Stimulated activated CD4-positive, alpha-beta T cell treated with anti-CD3 and anti-CD28 coated beads, Interleukin-4, amount 100 ng/mL, for 1 hour (primary cell): ENCODE results near the gene CNN2.
"Not testable (repeated sequence)": the region's sequence is repeated elsewhere in the genome, so short reads cannot be mapped to it uniquely, and the experiment has no call there.

Source experiments
- DNase-seq: peaks from one replicate; pipeline ENCODE4 v3.0.0-alpha.2; 2020

CNN2 gene

DNA sequence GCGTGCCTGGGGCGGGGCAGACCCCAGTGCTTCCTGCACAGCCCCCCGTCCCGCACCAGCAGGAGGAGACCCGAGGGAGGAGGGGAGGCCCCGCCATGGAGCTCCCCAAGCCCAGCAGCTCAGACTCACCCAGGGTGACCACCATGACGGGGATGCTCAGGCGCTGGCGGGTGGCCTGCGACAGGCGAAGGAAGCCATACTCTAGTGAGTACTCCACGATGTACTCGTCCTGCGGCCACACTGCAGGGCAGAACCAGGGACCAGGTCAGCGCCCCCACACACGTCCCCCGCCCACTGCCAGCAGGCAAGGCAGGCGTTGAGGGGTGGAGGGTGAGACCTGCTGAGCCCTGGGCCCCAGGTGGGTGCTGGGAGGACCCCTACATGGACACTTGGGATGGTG is 14.1 kb upstream of the CNN2 start:
- DNase-seq = no peak

- no peak for DNase-seq
These were observed 13.2 kb upstream of the CNN2 start for GRCh38 chr19:1013218-1013617.

- no peak for DNase-seq
These were observed 12.0 kb upstream of the CNN2 start for GRCh38 chr19:1014161-1015060.

- DNase-seq = no peak
These were observed 11.2 kb upstream of the CNN2 start for GRCh38 chr19:1015061-1015781.

DNA sequence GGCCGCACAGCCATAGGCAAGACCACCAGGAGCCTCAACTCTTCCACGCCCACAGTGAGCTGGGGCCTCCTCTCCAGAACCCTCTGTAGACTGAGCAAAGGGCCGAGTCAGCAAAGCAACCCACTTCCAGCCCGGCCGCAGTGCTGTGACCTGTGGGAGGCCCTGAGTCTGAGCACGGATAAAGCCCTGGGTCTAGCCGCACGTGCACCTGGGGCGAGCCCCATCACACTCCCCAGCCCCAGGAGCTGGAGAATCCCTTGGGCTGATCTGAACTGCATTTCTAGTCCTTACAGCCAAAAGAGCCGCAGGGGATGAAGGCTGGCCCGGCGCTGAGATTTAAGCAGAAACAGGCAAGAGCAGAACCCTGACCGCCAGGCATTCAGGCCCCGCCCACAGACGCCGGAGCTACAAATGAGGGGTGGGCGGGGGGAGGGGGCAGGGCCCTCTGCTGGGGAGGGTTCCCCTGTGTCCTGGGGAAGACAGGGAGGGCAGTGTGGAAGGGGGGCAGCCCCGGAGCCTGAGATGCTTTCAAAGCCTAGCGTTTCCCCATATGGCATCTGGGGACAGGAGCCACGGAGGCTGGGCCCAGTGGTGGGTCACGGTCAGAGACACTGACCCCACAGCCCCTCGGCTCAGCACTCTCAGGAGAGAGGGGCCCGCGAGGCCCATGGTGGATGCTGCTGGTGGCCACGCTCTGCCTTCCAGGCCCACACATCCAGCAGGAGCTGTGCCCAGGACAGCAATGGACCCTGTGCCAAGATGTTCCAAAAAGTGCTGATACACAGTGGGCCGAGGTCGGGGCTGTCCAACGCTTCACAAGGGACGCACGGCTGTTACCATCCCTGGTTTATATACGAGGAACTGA is 10.4 kb upstream of the CNN2 start:
- DNase-seq = no peak

DNA sequence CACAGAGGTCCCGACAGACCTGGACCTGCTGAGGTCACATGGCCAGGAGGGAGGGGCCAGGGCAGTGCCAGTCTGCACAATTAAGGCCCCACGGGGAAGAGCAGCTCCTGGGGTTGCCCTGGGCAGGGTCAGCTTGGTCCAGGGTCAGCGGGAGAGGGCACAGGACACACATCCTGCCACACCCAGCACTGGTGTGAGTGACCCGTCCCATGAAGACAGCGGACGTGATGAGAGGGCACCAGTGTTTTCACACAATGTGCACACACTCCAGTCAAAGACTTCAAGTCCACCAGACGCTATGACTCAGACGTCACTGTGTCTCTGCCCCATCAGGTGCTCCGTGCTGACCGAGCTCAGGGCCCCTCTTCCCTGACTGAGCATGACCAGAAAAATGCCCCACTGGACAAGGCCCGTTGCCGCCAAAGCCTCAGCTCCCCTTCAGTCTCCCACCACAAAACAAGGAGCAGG is 9.7 kb upstream of the CNN2 start:
- DNase-seq = no peak

GRCh38 chr19:1017115-1017905 is 9.1 kb upstream of the CNN2 start:
- DNase-seq = no peak

DNA sequence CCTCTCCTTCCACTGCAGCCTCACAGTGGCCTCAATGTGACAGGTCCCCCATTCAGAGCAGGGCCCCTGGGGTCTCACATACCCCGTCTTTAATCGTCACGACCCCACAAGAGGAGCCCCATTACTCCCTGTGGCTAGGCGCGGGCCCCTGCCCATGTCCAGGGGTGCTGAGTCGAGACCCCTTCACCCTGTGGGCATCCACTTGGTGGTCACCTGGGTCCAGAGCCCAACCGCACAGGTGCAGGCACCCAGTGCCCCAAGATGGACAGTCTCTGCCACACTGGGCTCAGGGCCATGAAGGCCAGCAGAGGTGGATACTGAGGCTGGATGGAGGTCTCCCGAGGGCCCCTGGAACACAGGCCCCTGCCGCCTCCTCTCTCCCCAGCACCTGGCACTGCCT is 8.5 kb upstream of the CNN2 start:
- no peak for DNase-seq

- no peak for DNase-seq
These were observed 8.0 kb upstream of the CNN2 start for GRCh38 chr19:1018393-1018792.

DNA sequence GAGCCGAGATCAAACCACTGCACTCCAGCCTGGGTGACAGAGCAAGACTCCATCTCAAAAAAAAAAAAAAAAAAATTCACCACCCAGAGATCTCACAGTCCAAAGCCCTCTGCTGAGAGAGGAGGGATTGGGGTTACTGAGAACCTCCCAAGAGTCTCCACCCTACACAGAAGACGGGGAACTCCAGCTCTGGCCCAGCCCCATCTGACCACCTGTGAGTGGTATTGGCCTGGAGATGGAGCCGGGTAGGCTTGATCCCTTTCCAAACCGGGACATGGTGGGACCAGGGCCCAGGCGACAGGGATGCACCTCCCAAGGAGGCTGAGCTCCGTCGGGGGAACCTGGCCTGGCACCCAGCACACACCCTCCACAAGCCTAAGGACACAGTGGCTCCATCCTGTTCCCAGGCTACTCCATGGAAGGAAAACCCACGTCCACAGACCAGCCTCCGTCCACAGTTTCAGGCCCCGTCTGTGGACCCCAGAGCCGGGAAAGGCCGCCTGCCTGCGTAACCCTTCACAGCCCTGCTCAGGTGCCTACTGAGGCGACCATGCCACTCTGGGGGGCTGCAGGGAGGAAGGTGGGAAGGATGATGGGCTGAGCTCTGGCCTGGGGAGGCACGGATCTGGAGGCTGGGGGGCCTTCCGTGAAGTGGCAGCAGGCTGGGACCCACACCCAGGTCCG is 7.3 kb upstream of the CNN2 start:
- DNase-seq = no peak

DNA sequence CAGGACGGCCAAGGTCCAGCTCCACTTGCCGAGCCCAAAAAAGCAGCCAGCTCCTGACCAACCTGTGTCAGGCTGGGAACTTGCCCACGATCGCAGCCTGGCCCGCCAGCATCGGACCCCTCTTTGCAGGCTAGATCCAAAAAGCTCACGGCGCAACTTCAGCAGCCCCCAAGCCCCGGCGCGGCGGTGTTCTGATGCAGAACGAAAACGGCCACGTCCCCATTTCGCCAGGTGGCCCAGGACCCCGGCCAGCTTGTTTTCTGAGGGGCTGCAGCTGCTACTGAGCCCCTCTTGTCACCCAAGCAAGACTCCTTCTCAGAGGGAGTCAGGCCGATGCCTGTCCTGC is 6.8 kb upstream of the CNN2 start:
- no peak for DNase-seq

DNA sequence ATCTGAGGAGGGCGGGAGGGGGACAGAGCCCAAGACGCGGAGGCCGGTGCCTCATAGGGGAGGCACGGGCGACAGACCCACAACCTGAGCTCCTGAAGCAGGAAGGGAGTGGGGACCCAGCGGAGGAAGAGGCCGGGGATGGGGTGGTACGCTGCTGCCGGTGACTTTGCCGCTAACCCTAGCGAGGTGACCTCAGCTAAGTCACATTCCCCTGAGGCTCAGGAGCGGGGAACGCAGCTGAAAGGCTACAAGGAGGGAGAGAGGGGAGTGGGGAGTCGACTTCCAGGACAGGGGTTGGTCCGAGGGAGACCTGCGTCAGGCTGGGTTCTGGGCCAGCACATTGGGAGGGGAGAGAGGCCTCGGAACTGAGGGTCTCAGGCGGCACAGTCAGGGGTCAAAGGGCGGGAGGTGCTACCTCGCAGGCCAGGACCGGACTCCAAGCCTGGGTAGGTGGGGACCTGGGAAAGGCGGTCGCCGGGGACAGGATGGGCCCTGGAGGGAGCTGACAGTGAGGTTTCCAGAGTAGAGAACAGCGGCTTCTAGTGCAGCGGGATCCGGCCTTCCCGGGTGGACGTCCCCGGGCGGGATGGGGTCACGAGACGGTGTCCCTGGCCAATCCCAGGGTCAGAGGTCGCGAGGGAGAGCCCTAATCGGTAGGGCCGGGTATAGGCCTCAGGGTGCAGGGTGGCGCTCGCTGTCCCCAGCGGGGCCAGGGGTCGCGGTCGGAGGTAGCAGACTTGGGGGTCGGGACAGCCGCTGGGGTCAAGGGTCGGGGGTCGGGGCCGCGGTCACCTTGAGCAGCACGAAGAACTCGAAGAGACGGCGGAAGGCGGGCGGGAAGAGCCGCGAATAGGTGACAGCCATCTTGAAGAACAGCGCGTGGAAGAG is 6.2 kb upstream of the CNN2 start:
- DNase-seq = peak; percentile 47

DNA sequence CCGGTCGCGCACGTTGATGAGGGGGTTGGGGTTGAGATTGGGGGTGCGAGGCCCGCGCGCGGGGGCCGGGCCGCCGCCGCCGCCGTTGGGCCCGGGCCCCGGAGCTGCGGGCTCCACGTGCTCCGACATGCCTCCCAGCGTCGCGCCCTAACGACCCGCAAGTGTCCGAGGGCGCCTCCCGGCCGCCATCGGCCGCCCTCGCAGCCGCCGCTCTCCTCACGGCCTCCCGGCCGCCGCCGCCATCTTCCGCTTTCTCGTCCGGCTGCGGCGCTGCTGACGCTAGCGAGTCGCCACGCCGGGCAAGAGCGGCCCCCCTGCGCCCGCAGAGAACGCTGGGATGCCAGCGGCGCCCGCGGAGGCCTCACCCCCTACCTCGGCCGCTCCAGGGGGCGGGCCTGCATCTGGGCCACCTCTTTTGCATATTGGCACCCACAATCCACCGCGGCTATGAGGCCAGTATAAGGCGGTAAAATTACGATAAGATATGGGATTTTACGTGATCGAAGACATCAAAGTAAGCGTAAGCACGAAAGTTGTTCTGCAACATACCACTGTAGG is 5.5 kb upstream of the CNN2 start, which contains the start of gene TMEM259:
Gene TMEM259 (minus strand): TSS at position 256 of the 558 bp plus-strand sequence. CDS start 127 bp downstream, at position 129.
- peak; percentile 97 for DNase-seq

GRCh38 chr19:1023883-1024188 is 2.6 kb upstream of the CNN2 start:
- DNase-seq = not testable (repeated sequence)

GRCh38 chr19:1025080-1025479 is 1.3 kb upstream of the CNN2 start:
- DNase-seq = not testable (repeated sequence)

GRCh38 chr19:1026783-1027649 is 608 bp downstream of the CNN2 start:
- DNase-seq = peak; percentile 40

- DNase-seq = no peak
These were observed 1.2 kb downstream of the CNN2 start for GRCh38 chr19:1027650-1028061.

GRCh38 chr19:1028062-1028926 is 1.9 kb downstream of the CNN2 start:
- peak; percentile 48 for DNase-seq
